Gastroesophageal sphincter (tissue), 3 donors: ENCODE data around the gene DNLZ.

Experiments
- CTCF ChIP-seq, 4 experiments: fragments of 200-600 bp in 2 of 4; fragments of 450-650 bp in 2 of 4; sonication (generic) in 1 of 4; IDR thresholded peaks; one replicate each; pipeline ENCODE4 v1.5.1; 2017 to 2019; ENCODE audit warnings: antibody characterized with exemption in 4 of 4, mild to moderate bottlenecking in 2 of 4, moderate library complexity in 2 of 4
- POLR2AphosphoS5 ChIP-seq: sonication (generic); formaldehyde crosslinking; IDR thresholded peaks from one replicate; pipeline ENCODE4 v1.6.1; 2017; ENCODE audit warnings: antibody characterized with exemption

GRCh38 chr9:136346927-136347465 lies 16.5 kb downstream of the DNLZ start:
- TF ChIP-seq CTCF (IDR thresholded peaks at IDR 0.05) (no peak), POLR2AphosphoS5 (no peak)
